Smooth muscle cell (in vitro differentiated cells): ENCODE data around the gene UBXN2A. TPM values are rescaled to one million over a fixed set of nuclear protein-coding genes. Genes with fewer than 3 reads are reported as not detected.
"Not testable (repeated sequence)": the region's sequence is repeated elsewhere in the genome, so short reads cannot be mapped to it uniquely, and the experiment has no call there.

ENCODE experiments used
- DNase-seq: peaks from one replicate; lab custom pipeline; 2025; ENCODE audit not compliant: unreplicated experiment; lab: John Stamatoyannopoulos, UW
- H2AFZ ChIP-seq: fragments of 200-600 bp; sonication (generic); 2 replicates; pipeline ENCODE4 v1.6.0; 2016; ENCODE audit warnings: antibody characterized with exemption, low read depth, mild to moderate bottlenecking
- H3F3A ChIP-seq: fragments of 200-600 bp; sonication (generic); 2 replicates; pipeline ENCODE4 v1.6.0; 2017; ENCODE audit warnings: antibody characterized with exemption, low read depth
- H3K27ac ChIP-seq: fragments of 200-600 bp; sonication (generic); 2 replicates; pipeline ENCODE4 v1.5.1; 2016; ENCODE audit warnings: low read depth, mild to moderate bottlenecking
- H3K27me3 ChIP-seq: fragments of 200-600 bp; sonication (generic); 2 replicates; pipeline ENCODE4 v1.6.1; 2016; ENCODE audit warnings: low read depth, mild to moderate bottlenecking
- H3K36me3 ChIP-seq: fragments of 200-600 bp; sonication (generic); 2 replicates; pipeline ENCODE4 v1.5.1; 2016; ENCODE audit warnings: low read depth
- H3K4me1 ChIP-seq: fragments of 200-600 bp; sonication (generic); 2 replicates; pipeline ENCODE4 v1.5.1; 2016; ENCODE audit warnings: low read depth
- H3K4me2 ChIP-seq: fragments of 200-600 bp; sonication (generic); 2 replicates; pipeline ENCODE4 v1.6.0; 2016; ENCODE audit warnings: mild to moderate bottlenecking
- H3K4me3 ChIP-seq: fragments of 200-600 bp; sonication (generic); 2 replicates; pipeline ENCODE4 v1.5.1; 2016; ENCODE audit warnings: mild to moderate bottlenecking
- H3K79me2 ChIP-seq: fragments of 200-600 bp; sonication (generic); 2 replicates; pipeline ENCODE4 v1.6.0; 2016; ENCODE audit warnings: low read depth, mild to moderate bottlenecking
- H3K9ac ChIP-seq: fragments of 200-600 bp; sonication (generic); 2 replicates; pipeline ENCODE4 v1.6.0; 2016; ENCODE audit warnings: low read depth
- H3K9me3 ChIP-seq: fragments of 200-600 bp; sonication (generic); replicated peaks from 2 replicates; pipeline ENCODE4 v1.5.1; 2016; ENCODE audit warnings: low read depth
- H4K20me1 ChIP-seq: fragments of 200-600 bp; sonication (generic); 2 replicates; pipeline ENCODE4 v1.6.0; 2016; ENCODE audit warnings: low read depth
- CTCF ChIP-seq: fragments of 200-600 bp; sonication (generic); IDR thresholded peaks from 2 replicates; pipeline ENCODE4 v1.5.1; 2017; ENCODE audit warnings: borderline replicate concordance, mild to moderate bottlenecking, antibody characterized with exemption; ENCODE audit not compliant: insufficient read depth, poor library complexity, severe bottlenecking
- WGBS: methylation state at CpG from one replicate; pipeline ENCODE4 v1.1.7; 2016; ENCODE audit warnings: low lambda C conversion rate; 5-methylcytosine and 5-hydroxymethylcytosine counted together
- polyA plus RNA-seq: library from polyadenylated mRNA; unstranded; fragments of >200 nt; fragmentation: Nextera tagmentation; extraction: Ambion mirVana; gene quantifications from 2 replicates; pipeline ENCODE4 v1.2.1, GENCODE V29; 2016
- total RNA-seq: library from RNA; depleted of rRNA; stranded (reverse); fragments of >200 nt; gene quantifications from 2 replicates; pipeline ENCODE4 v1.2.3, GENCODE V29; 2014

Gene UBXN2A
- total and polyA plus RNA-seq, 2 experiments from 2014 or later, result 15.5 to 21.6 TPM

- 99% methylated on average over 9 of the region's 9 CpGs for WGBS
- Histone ChIP-seq H3K79me2 (peaks cover 13% of the 10 kb centered on the region), H3K9ac (no peak overlapping the region), H4K20me1 (no peaks in the 10 kb centered on the region), H3K9me3 (no peaks in the 10 kb centered on the region), H3K4me2 (no peak overlapping the region), H2AFZ (no peak overlapping the region), H3K27me3 (no peaks in the 10 kb centered on the region), H3K4me3 (no peak overlapping the region), H3K27ac (no peak overlapping the region), H3K36me3 (peaks cover 7% of the 10 kb centered on the region), H3K4me1 (no peaks in the 10 kb centered on the region), H3F3A (no peaks in the 10 kb centered on the region)
- no peak for DNase-seq
- no peak for TF ChIP-seq CTCF
Measured at GRCh38 chr2:24038786-24039499, 98.7 kb downstream of the UBXN2A start.

GRCh38 chr2:24040511-24040910, 100.2 kb downstream of the UBXN2A start:
- 91% methylated on average over 4 of the region's 4 CpGs for WGBS
- H3K79me2 ChIP-seq, result peaks cover 19% of the 10 kb centered on the region

GRCh38 chr2:24043133-24043532, 102.9 kb downstream of the UBXN2A start:
- H3K9me3 ChIP-seq, H4K20me1 ChIP-seq, H3K4me3 ChIP-seq, H3K9ac ChIP-seq, H3F3A ChIP-seq, H2AFZ ChIP-seq, H3K36me3 ChIP-seq, H3K4me2 ChIP-seq, H3K27me3 ChIP-seq, DNase-seq, H3K27ac ChIP-seq: not testable (repeated sequence)
- peaks cover 32% of the 10 kb centered on the region for H3K79me2 ChIP-seq
- 95% methylated on average over 6 of the region's 6 CpGs for WGBS
- peaks cover 13% of the 10 kb centered on the region for H3K4me1 ChIP-seq

More at GRCh38 chr2:24040511-24040910, 100.2 kb downstream of the UBXN2A start:
- no peak for DNase-seq
- H3K36me3 ChIP-seq, result peaks cover 7% of the 10 kb centered on the region
- TF ChIP-seq CTCF, result no peak
- no peaks in the 10 kb centered on the region for H4K20me1 ChIP-seq
- H3K27me3 ChIP-seq, result no peaks in the 10 kb centered on the region
- no peak overlapping the region for H3K4me3 ChIP-seq
- no peaks in the 10 kb centered on the region for H3F3A ChIP-seq
- H3K4me2 ChIP-seq, result no peak overlapping the region
- H3K9me3 ChIP-seq, result no peaks in the 10 kb centered on the region
- no peaks in the 10 kb centered on the region for H3K4me1 ChIP-seq
- H2AFZ ChIP-seq, result no peak overlapping the region
- no peak overlapping the region for H3K27ac ChIP-seq
- no peak overlapping the region for H3K9ac ChIP-seq

GRCh38 chr2:24045511-24046508, 105.5 kb downstream of the UBXN2A start:
- peaks cover 13% of the 10 kb centered on the region for H3K4me1 ChIP-seq
- H3K79me2 ChIP-seq, result peaks cover 32% of the 10 kb centered on the region
- WGBS, result 86% methylated on average over 11 of the region's 11 CpGs
- peak overlapping the region; percentile 87 for H3K4me3 ChIP-seq
- no peak overlapping the region for H3K27ac ChIP-seq
- no peaks in the 10 kb centered on the region for H3K36me3 ChIP-seq
- H4K20me1 ChIP-seq, result no peaks in the 10 kb centered on the region
- DNase-seq, result no peak
- peak overlapping the region; percentile 87 for H3K4me2 ChIP-seq
- no peaks in the 10 kb centered on the region for H3F3A ChIP-seq
- no peak overlapping the region for H3K9ac ChIP-seq
- H3K9me3 ChIP-seq, result no peaks in the 10 kb centered on the region
- no peak for TF ChIP-seq CTCF
- no peaks in the 10 kb centered on the region for H3K27me3 ChIP-seq
- H2AFZ ChIP-seq, result peak overlapping the region; percentile 63
